ENCODE data around the gene NEK7. TPM values are rescaled to one million over a fixed set of nuclear protein-coding genes. Genes with fewer than 3 reads are reported as not detected.

Gene NEK7
- total RNA-seq, 2 experiments from 2014 or later = 14.9 to 25.6 TPM

- peaks cover 88% of the 10 kb centered on the region for H3K79me2 ChIP-seq (ENCODE audit: insufficient read depth, low read depth, low read length)
- H3K27ac ChIP-seq (ENCODE audit: low read depth, low read length, poor library complexity, severe bottlenecking) = no peak overlapping the region
- intact Hi-C loops (cut with micrococcal nuclease; ENCODE audit: unreplicated experiment) = loop anchor here (10.0 kb wide), 1 partner anchor 531 kb away; no protein-coding TSS in a partner anchor
- H2AFZ ChIP-seq (ENCODE audit: low read length) = peak overlapping the region; percentile 10; the same call in 1 of the 2 replicates
- ChIA-PET CTCF (ENCODE audit: unreplicated experiment) (interaction anchor here (1.6 kb wide), 1 partner anchor 10 kb away, joined by 4 read pairs; no protein-coding TSS in a partner anchor), POLR2A (interaction anchor here (0.6 to 1.7 kb wide), 9 partner anchors 14 to 641 kb away, joined by 3 to 6 read pairs (median 3); no protein-coding TSS in a partner anchor)
- BruUV-seq (replicated peaks) = no TSS peak
- no peaks in the 10 kb centered on the region for H4K20me1 ChIP-seq (ENCODE audit: insufficient read depth, low read length)
- H3K4me2 ChIP-seq (ENCODE audit: low read length) = peak overlapping the region; percentile 47
- no peak for DNase-seq (ENCODE audit: low spot score)
- no peaks in the 10 kb centered on the region for H3K9me2 ChIP-seq (ENCODE audit: insufficient read depth, low read length)
- H3K9me3 ChIP-seq (ENCODE audit: low read length) = no peaks in the 10 kb centered on the region
- TF ChIP-seq CTCF (conservative IDR thresholded peaks at IDR 0.05; ENCODE audit: low read length) (no peak), EZH2phosphoT487 (IDR thresholded peaks at IDR 0.05; ENCODE audit: borderline replicate concordance, low read depth, low read length) (no peak)
- H3K4me1 ChIP-seq (ENCODE audit: insufficient read depth, low read length, poor library complexity, severe bottlenecking) = peaks cover 52% of the 10 kb centered on the region
- H3K4me3 ChIP-seq (ENCODE audit: low read depth, low read length, poor library complexity, severe bottlenecking) = peak overlapping the region; percentile 34
- H3K36me3 ChIP-seq (ENCODE audit: insufficient read depth, low read length) = no peaks in the 10 kb centered on the region
Measured at GRCh38 chr1:198165927-198166647, 9.3 kb downstream of the NEK7 start.

DNA sequence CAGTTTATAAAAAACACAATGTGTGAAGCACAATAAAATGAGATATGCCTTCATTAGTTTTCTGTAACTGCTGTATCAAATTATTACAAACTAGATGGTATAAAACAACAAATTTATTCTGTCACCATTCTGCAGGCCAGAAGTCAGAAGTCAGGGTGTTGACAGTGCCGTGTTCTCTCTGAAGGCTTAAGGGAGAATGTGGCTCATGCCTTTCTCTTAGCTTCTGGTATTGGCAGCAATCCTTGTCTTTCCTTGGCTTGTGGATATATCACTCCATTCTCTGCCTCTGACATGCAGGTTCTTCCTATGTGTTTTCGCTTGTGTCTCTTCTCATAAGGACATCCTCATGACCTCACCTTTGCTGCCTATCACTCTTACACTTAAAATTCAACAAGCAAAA lies 10.1 kb downstream of the NEK7 start:
- Histone ChIP-seq H4K20me1 (ENCODE audit: insufficient read depth, low read length) (no peaks in the 10 kb centered on the region), H3K4me2 (ENCODE audit: low read length) (peak overlapping the region; percentile 47), H2AFZ (ENCODE audit: low read length) (peak overlapping the region; percentile 25; the same call in 1 of the 2 replicates), H3K4me3 (ENCODE audit: low read depth, low read length, poor library complexity, severe bottlenecking) (peak overlapping the region; percentile 11), H3K9me2 (ENCODE audit: insufficient read depth, low read length) (no peaks in the 10 kb centered on the region), H3K9me3 (ENCODE audit: low read length) (no peaks in the 10 kb centered on the region), H3K79me2 (ENCODE audit: insufficient read depth, low read depth, low read length) (peaks cover 80% of the 10 kb centered on the region; the same call in 1 of the 2 replicates), H3K27ac (ENCODE audit: low read depth, low read length, poor library complexity, severe bottlenecking) (peak overlapping the region; percentile 27), H3K36me3 (ENCODE audit: insufficient read depth, low read length) (no peaks in the 10 kb centered on the region), H3K4me1 (ENCODE audit: insufficient read depth, low read length, poor library complexity, severe bottlenecking) (peaks cover 44% of the 10 kb centered on the region)
- ChIA-PET CTCF (ENCODE audit: unreplicated experiment) (interaction anchor here (1.6 kb wide), 1 partner anchor 11 kb away, joined by 4 read pairs; no protein-coding TSS in a partner anchor), POLR2A (interaction anchor here (0.6 to 1.8 kb wide), 4 partner anchors 9 to 709 kb away, joined by 3 to 6 read pairs (median 4); no protein-coding TSS in a partner anchor)
- DNase-seq (ENCODE audit: low spot score) = no peak
- intact Hi-C loops (cut with micrococcal nuclease; ENCODE audit: unreplicated experiment) = loop anchor here (10.0 kb wide), 1 partner anchor 532 kb away; no protein-coding TSS in a partner anchor
- no peak for TF ChIP-seq EZH2phosphoT487 (IDR thresholded peaks at IDR 0.05; ENCODE audit: borderline replicate concordance, low read depth, low read length)
- no peak for TF ChIP-seq CTCF (conservative IDR thresholded peaks at IDR 0.05; ENCODE audit: low read length)
- no TSS peak for BruUV-seq (replicated peaks)

All from OCI-LY7 (cell line).